KOPT-K1 (cell line): Measurements from ENCODE around the gene EBI3.
A peak's percentile ranks its signal among the peaks of the same experiment; 100 is the strongest.
"Not testable (repeated sequence)": the region's sequence is repeated elsewhere in the genome, so short reads cannot be mapped to it uniquely, and the experiment has no call there.

Source experiments
- H3K27ac ChIP-seq: fragments of 200-600 bp; sonication (generic); 2 replicates; pipeline ENCODE4 v1.5.1; 2016; ENCODE audit warnings: antibody characterized with exemption, mild to moderate bottlenecking, low read depth, low read length; ENCODE audit not compliant: poor library complexity, severe bottlenecking
- H3K36me3 ChIP-seq: fragments of 200-600 bp; sonication (generic); 2 replicates; pipeline ENCODE4 v1.5.1; 2017; ENCODE audit warnings: antibody characterized with exemption, mild to moderate bottlenecking, low read length, moderate library complexity; ENCODE audit not compliant: insufficient read depth
- H3K9me3 ChIP-seq: fragments of 200-600 bp; sonication (generic); 2 replicates; pipeline ENCODE4 v1.5.1; 2017; ENCODE audit warnings: antibody characterized with exemption, low read length, mild to moderate bottlenecking; ENCODE audit not compliant: insufficient read depth, poor library complexity, severe bottlenecking

EBI3 gene

GRCh38 chr19:4229179-4229931, at the start of gene EBI3:
Gene EBI3 (plus strand): TSS chr19:4229523. CDS start chr19:4229551, 28 bp downstream.
- Histone ChIP-seq H3K9me3 (no peaks in the 10 kb centered on the region), H3K27ac (no peak within 1 kb of the TSS), H3K36me3 (no peaks in the 10 kb centered on the region)

- H3K36me3 ChIP-seq, result peaks cover 25% of the 10 kb centered on the region; the same call in 1 of the 2 replicates
- no peaks in the 10 kb centered on the region for H3K9me3 ChIP-seq
- no peak overlapping the region for H3K27ac ChIP-seq
These were observed 48.2 kb upstream of the EBI3 start for GRCh38 chr19:4181053-4181508.

- Histone ChIP-seq H3K27ac (peak within 1 kb of the TSS; percentile 79), H3K36me3 (peaks cover 21% of the 10 kb centered on the region; the same call in 1 of the 2 replicates), H3K9me3 (no peaks in the 10 kb centered on the region)
These were observed 47.1 kb upstream of the EBI3 start, which contains the start of the genes ANKRD24 and SIRT6 for GRCh38 chr19:4182084-4182810. Gene ANKRD24 (plus strand): TSS chr19:4182689. CDS start chr19:4186426, 3,737 bp downstream. Gene SIRT6 (minus strand): TSS chr19:4182563. CDS start chr19:4182539, 24 bp downstream.

GRCh38 chr19:4183967-4184717, 45.2 kb upstream of the EBI3 start:
- Histone ChIP-seq H3K36me3 (peaks cover 15% of the 10 kb centered on the region; the same call in 1 of the 2 replicates), H3K27ac (no peak overlapping the region), H3K9me3 (no peaks in the 10 kb centered on the region)

GRCh38 chr19:4184718-4185352, 44.5 kb upstream of the EBI3 start:
- no peak overlapping the region for H3K27ac ChIP-seq

GRCh38 chr19:4185413-4186086, 43.8 kb upstream of the EBI3 start:
- Histone ChIP-seq H3K9me3 (no peaks in the 10 kb centered on the region), H3K36me3 (0 out of 2 replicates have a peak, but pooled peaks cover 1% of the 10 kb centered on the region), H3K27ac (no peak overlapping the region)

More at GRCh38 chr19:4184718-4185352, 44.5 kb upstream of the EBI3 start:
- Histone ChIP-seq H3K9me3 (no peaks in the 10 kb centered on the region), H3K36me3 (peaks cover 8% of the 10 kb centered on the region; the same call in 1 of the 2 replicates)

GRCh38 chr19:4186087-4186993, 43.0 kb upstream of the EBI3 start:
- Histone ChIP-seq H3K27ac (no peak overlapping the region), H3K9me3 (no peaks in the 10 kb centered on the region), H3K36me3 (no peaks in the 10 kb centered on the region)

GRCh38 chr19:4187313-4188122, 41.8 kb upstream of the EBI3 start:
- H3K36me3 ChIP-seq, result no peaks in the 10 kb centered on the region
- H3K9me3 ChIP-seq, result no peaks in the 10 kb centered on the region
- no peak overlapping the region for H3K27ac ChIP-seq

- Histone ChIP-seq H3K36me3 (no peaks in the 10 kb centered on the region), H3K9me3 (no peaks in the 10 kb centered on the region), H3K27ac (no peak overlapping the region)
These were observed 39.7 kb upstream of the EBI3 start for GRCh38 chr19:4189641-4190040.

- not testable (repeated sequence) for H3K36me3 ChIP-seq, H3K27ac ChIP-seq, H3K9me3 ChIP-seq
These were observed 36.8 kb upstream of the EBI3 start for GRCh38 chr19:4192537-4192936.

- Histone ChIP-seq H3K9me3 (peaks cover 8% of the 10 kb centered on the region), H3K27ac (no peak overlapping the region), H3K36me3 (no peaks in the 10 kb centered on the region)
These were observed 35.0 kb upstream of the EBI3 start for GRCh38 chr19:4194353-4194752.

- no peak overlapping the region for H3K27ac ChIP-seq
- no peaks in the 10 kb centered on the region for H3K36me3 ChIP-seq
- peaks cover 8% of the 10 kb centered on the region for H3K9me3 ChIP-seq
These were observed 33.3 kb upstream of the EBI3 start for GRCh38 chr19:4196009-4196408.
